IMR-90 (cell line): Measurements from ENCODE around the gene LGALS4. TPM values are rescaled to one million over a fixed set of nuclear protein-coding genes. Genes with fewer than 3 reads are reported as not detected.

ENCODE experiments used
- ATAC-seq: fragments of 200-7000 bp; cut with Tn5 transposase; 2 replicates; pipeline ENCODE4 v1.9.1; 2020; ENCODE audit warnings: low read depth, mild to moderate bottlenecking, moderate library complexity
- BruUV-seq: library from RNA; stranded (reverse); fragments of 400-500 nt; replicated peaks from 2 replicates; lab custom pipeline; 2021; lab: Mats Ljungman, UMichigan
- CTCF ChIA-PET: fragments of 300-600 bp; formaldehyde crosslinking; extraction: SDS; loops from one replicate; lab custom pipeline; 2021; ENCODE audit warnings: antibody characterized with exemption; lab: Yijun Ruan, JAX
- POLR2A ChIA-PET: fragments of 300-600 bp; sonication (Branson Sonifier 250); formaldehyde crosslinking; loops from one replicate; lab custom pipeline; 2022; ENCODE audit warnings: antibody characterized with exemption; ENCODE audit not compliant: unreplicated experiment; lab: Charles Lee
- DNase-seq: peaks from one replicate; pipeline ENCODE4 v3.0.0; 2013
- H2AFZ ChIP-seq: replicated peaks from 2 replicates; pipeline ENCODE3; 2013; ENCODE audit warnings: low read length, mild to moderate bottlenecking; ENCODE audit not compliant: poor library complexity
- H2AK5ac ChIP-seq: 2 replicates; pipeline ENCODE4 v1.6.1; 2013; ENCODE audit warnings: low read depth, low read length, inconsistent platforms
- H2AK9ac ChIP-seq: replicated peaks from 2 replicates; pipeline ENCODE3; 2013; ENCODE audit warnings: mild to moderate bottlenecking, low read depth, low read length, moderate library complexity; ENCODE audit not compliant: poor library complexity
- H2BK120ac ChIP-seq: 2 replicates; pipeline ENCODE4 v1.6.1; 2013; ENCODE audit warnings: low read depth, low read length, inconsistent platforms
- H2BK15ac ChIP-seq: 3 replicates; pipeline ENCODE4 v1.6.1; 2013; ENCODE audit warnings: low read depth, low read length, inconsistent platforms
- H2BK20ac ChIP-seq: 2 replicates; pipeline ENCODE4 v1.6.1; 2013; ENCODE audit warnings: low read depth, mild to moderate bottlenecking, inconsistent platforms, low read length, moderate library complexity
- H2BK5ac ChIP-seq: 2 replicates; pipeline ENCODE4 v1.6.1; 2013; ENCODE audit warnings: mild to moderate bottlenecking, low read depth, low read length, inconsistent platforms; ENCODE audit not compliant: poor library complexity, severe bottlenecking
- H3K14ac ChIP-seq: replicated peaks from 2 replicates; pipeline ENCODE4 v1.6.1; 2013; ENCODE audit warnings: low read depth, low read length, inconsistent platforms
- H3K18ac ChIP-seq: 2 replicates; pipeline ENCODE4 v1.6.1; 2013; ENCODE audit warnings: low read depth, low read length, control low read depth
- H3K23ac ChIP-seq: 2 replicates; pipeline ENCODE4 v1.6.1; 2013; ENCODE audit warnings: low read depth, low read length, inconsistent platforms
- H3K27ac ChIP-seq: 2 replicates; pipeline ENCODE4 v1.5.1; 2013; ENCODE audit warnings: mild to moderate bottlenecking, control low read depth, low read length; ENCODE audit not compliant: insufficient read depth
- H3K27me3 ChIP-seq: 2 replicates; pipeline ENCODE4 v1.6.1; 2013; ENCODE audit warnings: low read length; ENCODE audit not compliant: control insufficient read depth, insufficient read depth
- H3K36me3 ChIP-seq: 2 replicates; pipeline ENCODE4 v1.6.1; 2013; ENCODE audit warnings: low read length, mixed read lengths; ENCODE audit not compliant: control insufficient read depth, insufficient read depth
- H3K4ac ChIP-seq: 2 replicates; pipeline ENCODE4 v1.6.1; 2013; ENCODE audit warnings: low read depth, low read length, inconsistent platforms
- H3K4me1 ChIP-seq: 2 replicates; pipeline ENCODE4 v1.6.1; 2013; ENCODE audit warnings: low read length, mixed read lengths; ENCODE audit not compliant: control insufficient read depth, insufficient read depth
- H3K4me2 ChIP-seq: 2 replicates; pipeline ENCODE4 v1.6.1; 2013; ENCODE audit warnings: low read depth, mild to moderate bottlenecking, control low read depth, low read length, moderate library complexity
- H3K4me3 ChIP-seq: 2 replicates; pipeline ENCODE4 v1.5.1; 2013; ENCODE audit warnings: low read depth, mild to moderate bottlenecking, control low read depth, low read length, moderate library complexity; ENCODE audit not compliant: insufficient read depth
- H3K56ac ChIP-seq: 2 replicates; pipeline ENCODE4 v1.6.1; 2013; ENCODE audit warnings: low read length, inconsistent platforms; ENCODE audit not compliant: insufficient read depth; ENCODE audit errors: extremely low read depth
- H3K79me1 ChIP-seq, 2 experiments: 2 replicates each; pipeline ENCODE4 v1.6.1; 2013; ENCODE audit warnings: low read length in 2 of 2, inconsistent platforms in 1 of 2, low read depth in 1 of 2
- H3K9ac ChIP-seq: 2 replicates; pipeline ENCODE4 v1.6.1; 2013; ENCODE audit warnings: low read depth, low read length, control low read depth
- H3K9me1 ChIP-seq: 2 replicates; pipeline ENCODE4 v1.6.1; 2013; ENCODE audit warnings: low read length, inconsistent platforms; ENCODE audit not compliant: insufficient read depth
- H3K9me3 ChIP-seq: 2 replicates; pipeline ENCODE4 v1.6.1; 2013; ENCODE audit warnings: low read length; ENCODE audit not compliant: control insufficient read depth, insufficient read depth
- H4K20me1 ChIP-seq: 2 replicates; pipeline ENCODE4 v1.6.1; 2013; ENCODE audit warnings: low read length, inconsistent platforms; ENCODE audit not compliant: insufficient read depth
- H4K5ac ChIP-seq: 2 replicates; pipeline ENCODE4 v1.6.1; 2013; ENCODE audit warnings: mild to moderate bottlenecking, low read depth, low read length, control low read depth
- H4K8ac ChIP-seq, 2 experiments: 2 replicates each; pipeline ENCODE4 v1.6.1; 2013; ENCODE audit warnings: low read depth in 2 of 2, low read length in 2 of 2, control low read depth in 1 of 2, inconsistent platforms in 1 of 2
- H4K91ac ChIP-seq: 2 replicates; pipeline ENCODE4 v1.6.1; 2013; ENCODE audit warnings: low read depth, low read length, inconsistent platforms; ENCODE audit not compliant: insufficient read depth
- BHLHE40 ChIP-seq: fragments of 150-350 bp; IDR thresholded peaks from 2 replicates; pipeline ENCODE4 v1.6.1; 2016; ENCODE audit warnings: mild to moderate bottlenecking, low read depth, low read length
- CEBPB ChIP-seq: IDR thresholded peaks from 2 replicates; pipeline ENCODE4 v1.6.1; 2012; ENCODE audit warnings: low read depth, low read length, improper control_type of control experiment
- CHD1 ChIP-seq: IDR thresholded peaks from 2 replicates; pipeline ENCODE4 v1.6.1; 2012; ENCODE audit warnings: low read depth, low read length, improper control_type of control experiment
- POLR2A ChIP-seq: IDR thresholded peaks from 2 replicates; pipeline ENCODE4 v1.6.1; 2012; ENCODE audit warnings: mild to moderate bottlenecking, low read depth, low read length
- WGBS, 2 experiments: methylation state at CpG; one replicate each; pipeline versions ENCODE4 v1.1.5 to v1.1.7; 2013; ENCODE audit warnings: missing lambda C conversion rate in 2 of 2; ENCODE audit not compliant: insufficient read length in 1 of 2; ENCODE audit errors: extremely low coverage in 2 of 2; 5-methylcytosine and 5-hydroxymethylcytosine counted together
- dilution Hi-C: fragments of 300-500 bp; cut with HindIII; formaldehyde crosslinking; loops from one replicate; pipeline ENCODE4 v1.14.3; 2018; ENCODE audit warnings: low sequenced_read_pairs; ENCODE audit not compliant: unreplicated experiment
- in situ Hi-C: fragments of 300-500 bp; cut with MboI; formaldehyde crosslinking; loops from 3 replicates; pipeline ENCODE4 v1.14.3; 2019; ENCODE audit warnings: low sequenced_read_pairs, inconsistent platforms, mixed read lengths
- intact Hi-C: fragments of 100-400 bp; cut with micrococcal nuclease; formaldehyde crosslinking; loops from 2 replicates; pipeline ENCODE4 v1.10.0; 2022
- polyA plus RNA-seq, 3 experiments: library from polyadenylated mRNA; depleted of rRNA; stranded (reverse); fragments of >200 nt; gene quantifications; 2 replicates each; pipeline ENCODE4 v1.2.3, GENCODE V29; 2012; ENCODE audit warnings: low replicate concordance in 1 of 3
- total RNA-seq: library from RNA; depleted of rRNA; stranded (reverse); fragments of >200 nt; gene quantifications from 2 replicates; pipeline ENCODE4 v1.2.3, GENCODE V29; 2012

Gene LGALS4
- total and polyA plus RNA-seq, 2 of the 4 experiments (the other 2 are of a cell fraction): 0.29 TPM; not detected in 1

DNA sequence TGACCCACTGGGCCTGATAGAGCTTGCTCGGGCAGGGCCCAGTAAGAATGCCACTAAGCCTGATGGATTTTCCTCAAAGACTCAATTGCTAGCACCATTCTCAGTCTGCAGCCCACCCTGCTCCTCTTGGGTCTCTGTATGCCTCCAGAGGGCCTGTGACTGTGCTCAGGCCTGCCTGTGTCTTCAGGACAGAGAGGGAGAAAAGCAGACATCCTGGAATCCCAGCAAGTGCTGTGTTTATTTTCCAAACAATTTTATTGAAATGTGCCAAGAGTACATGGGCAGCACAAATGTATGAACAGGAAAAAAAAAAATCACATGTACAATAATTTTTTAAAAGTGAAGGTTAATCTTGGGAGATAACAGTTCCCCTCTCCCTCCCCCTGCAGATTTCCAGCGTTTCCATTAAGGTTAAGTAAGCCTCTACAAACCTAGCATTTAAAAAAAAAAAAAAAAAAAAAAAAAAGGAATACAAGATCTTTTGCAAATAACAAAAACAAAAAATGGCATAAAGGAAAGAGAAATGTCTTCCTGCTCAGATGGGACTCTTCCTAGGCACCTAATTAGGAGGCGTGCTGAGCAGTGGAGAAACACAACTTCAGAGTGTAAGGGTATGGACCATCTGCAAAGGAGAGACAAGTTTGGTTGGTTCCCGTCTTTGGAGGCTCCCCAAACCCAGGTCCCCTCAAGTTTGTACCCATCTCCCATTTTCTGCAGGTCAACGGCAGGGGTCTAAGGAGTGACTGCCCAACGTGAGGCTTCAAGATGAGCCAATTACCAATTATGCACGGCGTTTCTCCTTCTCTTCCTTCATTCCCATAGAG is 23.6 kb upstream of the LGALS4 start (continued):
- TF ChIP-seq CHD1: no peak

DNA sequence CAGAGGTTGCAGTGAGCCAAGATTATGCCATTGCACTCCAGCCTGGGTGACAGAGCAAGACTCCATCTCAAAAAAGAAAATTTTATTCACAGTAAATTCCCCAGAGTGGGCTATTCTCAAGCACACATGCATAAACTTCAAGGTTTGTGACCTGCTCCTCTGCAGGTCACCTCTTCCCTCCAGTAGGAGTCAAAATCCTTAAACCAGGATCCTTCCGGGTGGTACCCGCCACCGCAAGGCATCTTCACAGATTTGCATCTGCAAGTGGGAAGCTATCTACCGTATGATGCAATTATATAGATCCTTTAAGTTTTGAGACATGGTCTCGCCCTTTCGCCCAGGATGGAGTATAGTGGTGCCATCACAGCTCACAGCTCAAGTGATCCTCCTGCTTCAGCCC is 21.8 kb upstream of the LGALS4 start:
- peaks cover 3% of the 10 kb centered on the region; the same call in 1 of the 2 replicates for H3K9me1 ChIP-seq
- no peak for DNase-seq
- in situ Hi-C loops: no loop called here

More for the DNA sequence above, 21.8 kb upstream of the LGALS4 start:
- Histone ChIP-seq H3K27ac (no peak overlapping the region), H2BK15ac (no peak overlapping the region), H3K79me1 (peaks cover 25 to 61% of the 10 kb centered on the region in 2 experiments), H3K23ac (no peak overlapping the region), H3K4me2 (no peak overlapping the region), H3K9me3 (no peaks in the 10 kb centered on the region), H3K14ac (no peak overlapping the region), H4K8ac (no peak overlapping the region), H2AK5ac (no peak overlapping the region), H2AFZ (no peak overlapping the region), H2BK5ac (no peak overlapping the region), H3K9ac (no peak overlapping the region), H2AK9ac (no peak overlapping the region), H3K4me1 (peaks cover 23% of the 10 kb centered on the region), H4K91ac (no peak overlapping the region), H3K4ac (no peak overlapping the region), H3K56ac (no peak overlapping the region), H2BK120ac (no peak overlapping the region), H3K4me3 (no peak overlapping the region), H3K36me3 (peaks cover 39% of the 10 kb centered on the region), H3K27me3 (no peaks in the 10 kb centered on the region), H4K5ac (no peak overlapping the region), H3K18ac (no peak overlapping the region), H4K20me1 (peaks cover 36% of the 10 kb centered on the region), H2BK20ac (no peak overlapping the region)
- ATAC-seq: no peak
- no peak for TF ChIP-seq BHLHE40
- peak; percentile 31 for TF ChIP-seq CEBPB
- 0 out of 2 replicates have a peak, but pooled peaks have one; percentile 8 for TF ChIP-seq POLR2A
- dilution Hi-C loops (no loop called here), intact Hi-C loops (loop anchor here (5.0 kb wide), 2 partner anchors 102 to 177 kb away; no protein-coding TSS in a partner anchor)
- ChIA-PET POLR2A (no interaction called here), CTCF (no interaction called here)
- no CpG with 5 or more reads among the region's 6 CpGs for WGBS, 2 experiments
- no TSS peak for BruUV-seq
